ENCODE measurements around the gene ZP2.
"Not testable (repeated sequence)": the region's sequence is repeated elsewhere in the genome, so short reads cannot be mapped to it uniquely, and the experiment has no call there.

GRCh38 chr16:21152160-21153030, 59.0 kb downstream of the ZP2 start:
- TF ChIP-seq CTCF (IDR thresholded peaks at IDR 0.05; ENCODE audit: low read depth, low read length, poor library complexity, severe bottlenecking); EZH2phosphoT487 (IDR thresholded peaks at IDR 0.05; ENCODE audit: borderline replicate concordance, low read length): not testable (repeated sequence)
